Activated T-cell treated with anti-CD3 and anti-CD28 coated beads for 48 hours (primary cell): ENCODE results near the gene RSPO1.
"Not testable (repeated sequence)": the region's sequence is repeated elsewhere in the genome, so short reads cannot be mapped to it uniquely, and the experiment has no call there.

ENCODE experiments used
- DNase-seq: peaks from one replicate; pipeline ENCODE4 v3.0.0-alpha.2; 2020; ENCODE audit warnings: low read depth

The RSPO1 gene

GRCh38 chr1:37634244-37634991 is at the start of gene RSPO1:
RSPO1 (minus strand) TSS chr1:37634892; CDS start chr1:37629661, 5,231 bp downstream.
- no peak for DNase-seq

- DNase-seq = not testable (repeated sequence)
Observed at GRCh38 chr1:37684182-37684581, 49.5 kb upstream of the RSPO1 start.

DNA sequence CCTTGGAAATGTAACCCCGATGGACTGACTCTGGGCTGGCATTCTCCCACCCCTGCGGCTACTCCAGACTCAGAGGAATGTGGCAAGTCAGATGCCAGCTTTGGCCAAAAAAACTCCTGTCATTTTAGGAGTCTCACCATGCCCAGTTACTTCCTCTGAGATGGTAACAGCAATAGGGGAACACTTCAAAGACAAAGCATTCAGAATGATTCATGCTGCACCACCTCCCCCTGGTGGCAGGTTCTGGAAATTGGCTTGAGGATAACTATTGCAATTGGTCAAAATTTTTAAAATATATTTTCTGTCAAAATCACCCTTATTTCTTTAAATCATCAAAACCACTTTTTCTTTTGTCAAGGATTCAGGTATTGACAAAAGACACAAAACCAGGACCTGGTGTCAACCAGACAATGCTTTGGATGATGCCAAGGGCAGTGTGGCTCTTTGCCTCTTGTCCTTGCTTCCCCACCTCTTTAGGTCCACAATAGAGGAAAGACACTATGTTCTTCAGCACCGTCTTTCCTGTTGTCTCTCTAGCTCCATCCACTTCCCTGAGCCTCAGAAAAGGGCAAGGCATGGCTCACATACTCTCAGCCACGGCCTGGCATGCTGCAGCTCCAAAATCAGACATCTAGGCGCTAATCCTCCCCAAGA is 47.8 kb upstream of the RSPO1 start:
- DNase-seq = peak; percentile 64

- DNase-seq = no peak
Observed at GRCh38 chr1:37680933-37681332, 46.2 kb upstream of the RSPO1 start.

DNA sequence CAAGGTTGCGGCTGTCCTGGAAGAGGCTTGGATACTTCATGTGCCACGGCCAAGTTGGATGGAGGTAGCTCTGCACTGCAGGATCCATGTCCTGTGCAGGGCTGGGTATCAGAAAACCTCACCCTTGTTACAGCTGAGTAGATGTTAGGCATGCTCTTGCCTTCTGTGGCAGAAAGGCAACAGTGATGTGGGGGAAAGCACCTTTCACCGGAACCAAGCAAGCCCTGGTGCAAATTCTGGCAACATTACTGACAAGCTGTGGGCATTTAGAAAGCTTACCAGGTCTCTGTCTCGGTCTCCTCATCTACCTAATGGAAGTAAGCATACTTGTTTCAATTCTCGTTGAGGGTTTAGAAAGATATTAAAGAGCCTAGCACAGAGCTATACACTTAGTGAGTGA is 43.1 kb upstream of the RSPO1 start:
- no peak for DNase-seq

GRCh38 chr1:37677143-37677439 is 42.4 kb upstream of the RSPO1 start:
- DNase-seq = no peak

DNA sequence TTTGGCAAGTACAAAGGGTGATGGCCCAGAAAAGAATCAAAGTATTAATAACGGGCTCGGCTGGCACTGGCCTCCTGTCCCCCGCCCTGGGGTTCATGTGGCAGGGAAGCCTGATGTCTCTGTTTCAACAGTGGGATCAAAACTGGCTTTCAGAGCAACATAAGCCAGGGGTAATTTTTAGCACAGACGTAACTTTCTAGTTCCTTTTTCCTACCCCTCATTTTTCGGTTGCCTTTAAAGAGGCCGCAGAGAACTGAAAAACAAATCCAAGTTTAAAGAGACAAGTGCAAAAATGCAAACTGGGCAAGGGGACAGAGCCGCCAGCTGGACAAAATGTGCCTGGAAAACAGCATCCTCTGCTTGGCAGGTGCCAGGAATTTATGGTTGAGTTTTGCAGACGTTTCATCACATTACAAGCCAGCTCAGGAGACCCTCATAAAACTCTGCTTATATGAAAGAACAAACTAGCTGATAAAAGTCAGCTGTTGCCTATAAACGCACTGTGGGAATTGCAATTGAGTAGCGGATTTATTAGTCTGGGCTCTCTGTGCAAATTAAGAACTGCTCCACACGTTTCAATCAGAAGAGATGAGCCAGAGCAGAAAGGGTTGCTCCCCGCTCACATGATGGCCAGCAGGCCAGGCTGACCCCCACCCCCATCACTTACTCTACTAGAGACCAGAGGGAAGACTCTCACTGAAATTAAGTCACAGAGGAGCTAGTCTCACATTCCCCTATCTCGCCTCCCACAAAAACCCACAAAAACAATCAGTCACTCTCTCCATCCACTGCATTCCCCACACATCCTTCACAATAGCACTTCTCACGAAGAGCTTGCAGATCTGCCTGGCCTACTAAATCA is 41.8 kb upstream of the RSPO1 start:
- DNase-seq = no peak

DNA sequence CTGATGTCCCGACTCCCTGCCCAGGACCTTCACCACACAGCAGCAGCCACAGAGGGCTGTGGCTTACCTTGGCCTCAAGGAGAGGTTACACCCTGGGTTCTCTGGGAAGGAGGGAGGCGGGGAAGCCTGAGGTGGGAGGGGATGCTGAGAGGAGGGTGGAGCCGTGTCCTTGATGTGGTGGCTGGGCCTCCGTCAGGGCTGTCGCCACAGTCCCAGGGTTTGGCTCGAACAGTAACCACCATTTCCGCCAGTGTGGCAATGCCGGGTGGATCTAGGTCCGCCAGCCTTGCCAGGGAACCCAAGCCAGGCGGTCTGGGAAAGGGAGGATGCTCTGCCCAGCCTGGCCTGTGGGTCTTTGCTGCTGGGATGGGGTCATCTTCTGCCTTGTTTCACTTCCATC is 39.2 kb upstream of the RSPO1 start:
- peak; percentile 63 for DNase-seq

DNA sequence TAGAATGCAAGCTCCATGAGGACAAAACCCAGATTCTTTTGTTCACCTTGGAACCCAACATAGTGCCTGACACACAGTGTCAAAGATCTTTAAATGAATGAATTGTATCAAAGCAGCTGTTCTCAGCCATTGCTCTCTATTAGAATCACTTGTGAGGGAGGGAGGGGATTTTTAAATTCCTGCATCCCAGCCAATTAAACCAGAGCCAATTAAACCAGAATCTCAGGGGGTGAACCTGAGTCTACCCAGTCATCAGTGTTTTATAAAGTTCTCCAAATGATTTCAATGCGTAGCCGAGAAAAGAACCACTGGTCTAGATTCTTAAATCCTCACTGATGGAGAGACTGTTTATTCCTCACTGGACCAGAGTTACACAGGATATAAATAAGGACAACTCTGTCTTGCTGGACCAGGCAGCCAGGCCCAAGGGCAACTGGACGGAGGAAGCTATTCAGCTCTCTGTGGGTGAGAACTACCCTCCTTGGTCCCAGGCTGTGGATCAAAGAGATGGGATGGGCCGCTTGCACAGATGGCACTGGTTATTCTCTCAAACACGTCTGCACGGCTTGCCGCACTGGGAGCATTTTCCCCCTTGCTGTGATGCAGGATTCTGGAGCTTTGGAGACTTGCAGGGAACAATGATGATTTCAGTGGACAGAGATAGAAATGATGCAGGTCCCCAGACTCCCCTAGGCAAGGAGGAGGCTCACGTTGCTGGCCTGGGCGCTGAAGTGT is 37.6 kb upstream of the RSPO1 start:
- DNase-seq = no peak

DNA sequence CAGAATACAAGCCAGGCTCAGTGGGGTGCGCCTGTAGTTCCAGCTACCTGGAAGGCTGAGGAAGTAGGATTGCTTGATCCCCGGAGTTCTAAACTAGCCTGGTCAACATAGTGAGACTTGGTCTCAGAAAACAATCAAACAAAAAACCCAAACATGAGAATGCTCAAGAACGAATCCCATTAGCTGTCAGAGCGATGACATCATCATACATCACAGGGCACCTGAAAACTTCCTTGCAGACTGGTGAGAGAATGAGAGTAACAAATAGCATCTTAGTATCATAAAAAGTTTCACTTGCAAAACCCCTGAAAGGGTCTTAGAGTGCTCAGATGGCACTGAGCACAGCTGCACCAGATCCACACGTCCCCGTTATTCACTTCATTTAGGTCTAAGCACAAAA is 36.6 kb upstream of the RSPO1 start:
- DNase-seq = no peak

- DNase-seq = no peak
Observed at GRCh38 chr1:37670133-37670532, 35.4 kb upstream of the RSPO1 start.

- no peak for DNase-seq
Observed at GRCh38 chr1:37667023-37667671, 32.5 kb upstream of the RSPO1 start.

GRCh38 chr1:37666241-37666867 is 31.7 kb upstream of the RSPO1 start:
- no peak for DNase-seq

GRCh38 chr1:37663426-37664000 is 28.8 kb upstream of the RSPO1 start:
- no peak for DNase-seq

DNA sequence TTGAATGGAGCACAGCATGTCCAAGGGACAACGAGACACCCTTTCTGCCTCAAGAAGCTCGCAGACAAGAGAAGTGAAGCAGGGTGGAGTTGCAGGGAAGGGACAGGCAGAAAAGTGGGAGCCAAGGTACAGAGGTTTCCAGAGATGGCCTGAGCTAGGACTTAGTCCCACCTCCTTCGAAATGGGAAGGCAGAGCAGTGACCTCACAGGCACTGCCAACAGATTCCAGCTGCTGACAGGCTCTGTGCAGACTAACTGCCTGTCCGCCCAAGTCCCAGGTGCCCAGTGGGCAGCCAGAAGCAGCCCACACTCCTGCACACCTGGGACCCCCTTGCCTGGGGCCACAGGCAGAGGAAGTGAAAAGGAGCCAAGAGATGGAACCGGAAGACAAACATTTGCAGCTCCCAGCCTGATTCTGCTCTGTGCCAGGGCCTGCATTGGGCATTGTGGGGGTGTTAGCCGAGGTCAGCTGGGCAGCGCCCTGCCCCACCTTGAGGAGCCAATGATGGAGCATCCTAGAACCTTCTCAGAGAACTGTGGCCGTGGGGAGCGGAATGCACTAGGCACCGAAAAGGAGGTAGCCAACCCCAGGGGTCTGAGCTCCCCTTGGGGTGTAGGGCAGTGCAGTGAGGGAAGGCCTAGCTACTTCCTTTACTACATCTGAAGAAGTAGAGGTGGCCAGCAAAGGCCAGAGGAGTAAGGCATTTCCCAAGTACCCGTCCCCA is 27.5 kb upstream of the RSPO1 start:
- no peak for DNase-seq

GRCh38 chr1:37661401-37661800 is 26.7 kb upstream of the RSPO1 start:
- no peak for DNase-seq

- no peak for DNase-seq
Observed at GRCh38 chr1:37660664-37661063, 26.0 kb upstream of the RSPO1 start.

GRCh38 chr1:37658486-37658885 is 23.8 kb upstream of the RSPO1 start:
- DNase-seq = no peak

DNA sequence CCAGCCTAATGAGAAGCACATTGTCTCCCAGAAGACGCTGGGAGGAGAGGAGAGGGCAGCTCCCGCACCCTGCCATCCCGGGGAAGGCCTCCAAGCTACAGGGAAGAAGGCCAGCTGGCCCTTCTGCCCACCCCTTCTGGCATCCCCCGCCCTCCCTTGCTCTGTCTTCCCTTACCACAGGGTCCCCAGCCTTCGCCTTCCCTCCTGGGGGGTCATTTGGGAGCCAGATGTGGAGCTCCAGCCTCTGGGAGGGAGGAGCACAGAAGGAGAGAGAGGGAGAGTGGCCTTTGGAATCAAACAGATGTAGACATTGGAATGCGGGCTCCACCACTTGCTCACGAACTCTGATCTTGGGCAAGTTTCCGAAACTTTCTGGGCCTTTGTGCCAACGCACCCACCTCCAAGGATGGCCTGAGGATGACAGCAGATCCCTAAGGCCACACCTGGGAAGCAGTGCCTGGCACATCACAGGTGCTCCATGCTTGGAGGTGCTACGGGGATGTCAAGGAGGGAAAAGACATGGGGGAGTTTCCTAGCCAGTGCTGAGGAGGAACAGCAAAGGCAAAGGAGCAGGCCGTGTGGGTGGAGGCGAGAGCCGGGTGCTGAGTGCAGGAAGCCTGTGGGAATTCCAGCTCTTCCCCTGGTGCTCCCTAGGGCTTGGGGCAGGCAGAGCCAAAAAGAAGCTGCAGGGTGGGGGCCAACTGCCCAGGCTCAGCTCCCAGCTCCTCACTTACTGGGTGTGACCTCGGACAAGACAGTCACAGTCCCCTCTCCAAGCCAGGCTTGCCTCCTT is 23.1 kb upstream of the RSPO1 start:
- no peak for DNase-seq
